ENCODE results near the gene CTSZ.

DNA sequence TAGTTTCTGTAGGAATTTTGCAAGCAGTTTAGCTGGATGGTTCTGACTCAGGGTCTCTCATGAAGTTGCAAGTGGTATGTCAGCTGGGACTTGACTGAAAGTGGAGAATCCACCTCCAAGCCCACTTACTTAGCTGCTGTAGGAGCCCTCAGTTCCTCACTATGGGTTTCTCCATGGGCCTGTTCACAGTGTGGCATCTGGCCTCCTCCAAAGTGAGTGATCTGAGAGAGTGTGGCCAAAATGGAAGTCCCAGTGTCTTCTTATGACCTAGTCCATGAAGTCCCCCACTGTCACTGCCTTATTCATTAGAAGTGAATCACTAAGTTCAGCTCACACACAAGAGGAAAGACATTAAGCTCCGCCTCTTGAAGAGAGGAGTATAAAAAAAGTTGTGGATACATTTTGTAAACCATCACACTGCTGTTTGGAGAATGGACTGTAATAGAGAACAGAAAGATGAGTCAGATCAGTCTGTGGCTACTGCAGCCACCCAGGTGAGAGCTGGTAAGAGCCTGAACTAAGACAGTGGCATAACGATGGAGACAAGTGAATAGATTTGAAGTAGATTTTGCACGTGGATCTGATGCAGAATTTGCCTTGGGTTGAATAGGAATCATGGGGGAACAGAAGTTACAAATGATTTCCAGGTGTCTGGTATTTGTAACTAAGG is 30.9 kb downstream of the CTSZ start:
- TF ChIP-seq POLR2AphosphoS5 (IDR thresholded peaks at IDR 0.05) (no peak), POLR2A (IDR thresholded peaks at IDR 0.05) (no peak)
- TF ChIP-seq, protein P1, sequence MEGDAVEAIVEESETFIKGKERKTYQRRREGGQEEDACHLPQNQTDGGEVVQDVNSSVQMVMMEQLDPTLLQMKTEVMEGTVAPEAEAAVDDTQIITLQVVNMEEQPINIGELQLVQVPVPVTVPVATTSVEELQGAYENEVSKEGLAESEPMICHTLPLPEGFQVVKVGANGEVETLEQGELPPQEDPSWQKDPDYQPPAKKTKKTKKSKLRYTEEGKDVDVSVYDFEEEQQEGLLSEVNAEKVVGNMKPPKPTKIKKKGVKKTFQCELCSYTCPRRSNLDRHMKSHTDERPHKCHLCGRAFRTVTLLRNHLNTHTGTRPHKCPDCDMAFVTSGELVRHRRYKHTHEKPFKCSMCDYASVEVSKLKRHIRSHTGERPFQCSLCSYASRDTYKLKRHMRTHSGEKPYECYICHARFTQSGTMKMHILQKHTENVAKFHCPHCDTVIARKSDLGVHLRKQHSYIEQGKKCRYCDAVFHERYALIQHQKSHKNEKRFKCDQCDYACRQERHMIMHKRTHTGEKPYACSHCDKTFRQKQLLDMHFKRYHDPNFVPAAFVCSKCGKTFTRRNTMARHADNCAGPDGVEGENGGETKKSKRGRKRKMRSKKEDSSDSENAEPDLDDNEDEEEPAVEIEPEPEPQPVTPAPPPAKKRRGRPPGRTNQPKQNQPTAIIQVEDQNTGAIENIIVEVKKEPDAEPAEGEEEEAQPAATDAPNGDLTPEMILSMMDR (IDR thresholded peaks at IDR 0.05): no peak
